Stimulated activated naive CD8-positive, alpha-beta T cell treated with anti-CD3 and anti-CD28 coated beads, Interleukin-15, Interleukin-2, amounts not matched to agents 100 U/mL and 50 U/mL, for 24 hours (primary cell): ENCODE data around the gene RAI1.

Experiments
- ATAC-seq: fragments of 150-1000 bp; cut with Tn5 transposase; one replicate; pipeline ENCODE4 v1.10.0; 2021
- DNase-seq: peaks from one replicate; pipeline ENCODE4 v3.0.0; 2021

RAI1 gene

GRCh38 chr17:17784657-17785267, 103.5 kb downstream of the RAI1 start:
- peak; percentile 39 for ATAC-seq
- DNase-seq = peak; percentile 37

GRCh38 chr17:17785407-17785806, 104.1 kb downstream of the RAI1 start:
- ATAC-seq = no peak
- no peak for DNase-seq

- ATAC-seq (no peak), DNase-seq (no peak)
These were observed 105.7 kb downstream of the RAI1 start for GRCh38 chr17:17786998-17787397.

- no peak for DNase-seq
- ATAC-seq = no peak
These were observed 106.3 kb downstream of the RAI1 start for GRCh38 chr17:17787568-17787967.

- DNase-seq (no peak), ATAC-seq (no peak)
These were observed 107.7 kb downstream of the RAI1 start for GRCh38 chr17:17788967-17789366.

- ATAC-seq = no peak
- DNase-seq = no peak
These were observed 108.2 kb downstream of the RAI1 start for GRCh38 chr17:17789410-17789809.

GRCh38 chr17:17789828-17790636, 108.8 kb downstream of the RAI1 start:
- ATAC-seq (no peak), DNase-seq (no peak)

GRCh38 chr17:17790637-17791464, 109.6 kb downstream of the RAI1 start:
- DNase-seq (no peak), ATAC-seq (no peak)

GRCh38 chr17:17792037-17792550, 110.8 kb downstream of the RAI1 start:
- ATAC-seq = no peak

GRCh38 chr17:17792551-17793377, 111.5 kb downstream of the RAI1 start:
- DNase-seq (peak; percentile 53), ATAC-seq (peak; percentile 77)

More at GRCh38 chr17:17792037-17792550, 110.8 kb downstream of the RAI1 start:
- DNase-seq = no peak

- DNase-seq = no peak
- no peak for ATAC-seq
These were observed 112.3 kb downstream of the RAI1 start for GRCh38 chr17:17793378-17794214.

- DNase-seq (no peak), ATAC-seq (no peak)
These were observed 113.1 kb downstream of the RAI1 start for GRCh38 chr17:17794382-17794781.

- no peak for ATAC-seq
These were observed 114.0 kb downstream of the RAI1 start for GRCh38 chr17:17795296-17795695.

GRCh38 chr17:17795946-17796786, 114.9 kb downstream of the RAI1 start:
- ATAC-seq (no peak), DNase-seq (no peak)

More at GRCh38 chr17:17795296-17795695, 114.0 kb downstream of the RAI1 start:
- DNase-seq = no peak

- no peak for ATAC-seq
These were observed 115.5 kb downstream of the RAI1 start for GRCh38 chr17:17796787-17797061.

GRCh38 chr17:17797119-17797809, 116.0 kb downstream of the RAI1 start:
- ATAC-seq (no peak), DNase-seq (no peak)

More at GRCh38 chr17:17796787-17797061, 115.5 kb downstream of the RAI1 start:
- no peak for DNase-seq

GRCh38 chr17:17798010-17798556, 116.8 kb downstream of the RAI1 start:
- DNase-seq (no peak), ATAC-seq (no peak)

- DNase-seq (no peak), ATAC-seq (no peak)
These were observed 117.5 kb downstream of the RAI1 start for GRCh38 chr17:17798573-17799255.
